LHCN-M2 (cell line): ENCODE data around the gene ABHD1. TPM values are rescaled to one million over a fixed set of nuclear protein-coding genes. Genes with fewer than 3 reads are reported as not detected.

Source experiments
- DNase-seq: peaks from one replicate; pipeline ENCODE4 v3.0.0-alpha.2; 2012; ENCODE audit warnings: low read depth
- total RNA-seq: library from RNA; depleted of rRNA; stranded (reverse); fragments of >200 nt; gene quantifications from 2 replicates; pipeline ENCODE4 v1.2.3, GENCODE V29; 2014

The ABHD1 gene
- total RNA-seq, 1 experiment from 2014 or later: 0.17 TPM

DNA sequence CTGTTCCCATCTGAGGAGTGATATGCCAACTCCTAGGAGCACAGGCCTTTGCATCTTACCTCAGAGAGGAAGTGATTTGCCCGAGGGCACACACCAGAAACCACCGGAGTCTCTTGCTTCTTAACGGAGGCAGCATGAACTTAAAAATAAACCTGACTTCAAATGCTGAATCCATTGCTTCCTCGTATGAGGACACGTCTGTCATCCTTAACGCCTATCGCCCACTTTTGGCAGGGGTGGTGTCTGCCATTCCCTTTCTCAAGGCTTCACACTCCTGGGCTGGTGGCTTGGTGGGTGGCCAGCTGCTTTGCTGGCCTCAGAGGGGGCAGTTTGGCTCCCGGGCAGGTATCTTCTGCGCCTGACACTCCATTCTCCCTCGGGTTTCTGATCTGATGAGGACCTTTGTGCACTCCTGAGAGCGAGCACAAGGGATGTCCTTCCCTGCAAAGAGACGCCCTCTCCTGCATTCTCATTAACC is 11.9 kb downstream of the ABHD1 start:
- no peak for DNase-seq

DNA sequence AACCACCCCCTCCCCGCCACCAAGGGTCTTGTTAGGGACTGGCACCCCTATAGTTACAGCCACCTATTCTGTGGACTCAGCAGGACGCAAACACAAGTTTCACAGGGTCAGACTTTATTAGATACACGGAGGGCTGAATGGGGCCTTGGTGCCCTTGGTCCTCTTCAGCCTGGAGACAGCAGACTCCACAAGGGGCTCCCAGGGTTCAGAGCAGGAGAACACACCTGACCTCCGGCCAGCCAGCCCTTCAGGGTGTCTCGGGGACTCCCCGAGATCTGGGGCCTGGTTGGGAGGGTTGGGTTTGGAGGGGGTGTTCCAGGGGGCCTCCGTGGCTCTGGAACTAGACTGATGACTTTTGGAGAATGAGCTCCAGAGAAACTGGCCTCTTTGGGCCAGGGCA is 13.1 kb downstream of the ABHD1 start:
- DNase-seq: no peak

DNA sequence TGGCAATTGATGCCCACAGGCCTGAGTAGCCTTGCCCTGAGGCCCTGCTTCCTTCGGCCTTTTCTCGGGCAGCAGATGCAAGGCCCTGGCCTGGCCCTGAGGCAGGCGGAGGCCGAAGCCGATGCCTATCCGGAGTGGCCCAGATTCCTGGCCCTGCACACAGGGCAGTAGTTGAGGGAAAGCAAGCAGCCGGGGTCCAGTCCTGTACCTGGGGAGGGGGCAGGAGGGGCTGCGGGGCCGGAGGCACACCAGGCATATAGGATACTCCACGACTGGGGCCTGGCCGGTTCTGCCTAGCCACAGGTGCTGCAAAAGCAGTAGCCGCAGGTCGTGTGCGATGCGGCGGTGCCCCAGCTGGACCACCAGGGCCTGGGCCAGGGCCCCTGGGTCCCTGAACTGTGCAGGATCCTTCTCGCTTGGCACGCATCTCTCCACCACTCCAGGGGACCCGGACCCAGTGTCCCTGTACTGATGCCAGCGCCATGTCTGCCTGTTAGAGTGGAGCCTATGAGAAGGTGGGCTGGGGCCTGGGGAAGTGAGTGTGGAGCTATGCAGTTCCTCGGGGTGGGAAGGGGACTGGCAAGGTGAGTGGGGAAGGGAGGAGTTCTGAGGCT is 13.8 kb downstream of the ABHD1 start:
- DNase-seq: no peak

DNA sequence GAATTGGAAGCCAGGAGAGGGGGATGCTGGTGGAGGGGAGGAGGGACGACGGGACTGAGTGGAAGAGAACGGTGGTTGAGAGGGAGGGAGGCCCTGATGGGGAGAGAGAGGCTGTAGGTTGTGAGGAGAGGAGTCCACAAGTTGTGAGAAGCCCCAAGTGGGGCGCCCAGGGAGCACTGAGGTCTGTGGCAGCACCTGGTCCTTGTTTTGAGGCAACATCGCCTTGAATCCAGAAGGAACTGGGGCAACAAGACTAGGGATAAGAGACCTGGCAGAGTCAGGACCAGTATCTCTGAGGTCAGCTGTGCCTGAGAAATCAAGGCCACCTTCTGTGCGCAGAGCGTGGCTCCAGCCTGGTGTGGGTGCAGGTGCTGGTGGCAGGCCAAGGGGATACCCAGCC is 14.5 kb downstream of the ABHD1 start:
- DNase-seq: no peak

DNA sequence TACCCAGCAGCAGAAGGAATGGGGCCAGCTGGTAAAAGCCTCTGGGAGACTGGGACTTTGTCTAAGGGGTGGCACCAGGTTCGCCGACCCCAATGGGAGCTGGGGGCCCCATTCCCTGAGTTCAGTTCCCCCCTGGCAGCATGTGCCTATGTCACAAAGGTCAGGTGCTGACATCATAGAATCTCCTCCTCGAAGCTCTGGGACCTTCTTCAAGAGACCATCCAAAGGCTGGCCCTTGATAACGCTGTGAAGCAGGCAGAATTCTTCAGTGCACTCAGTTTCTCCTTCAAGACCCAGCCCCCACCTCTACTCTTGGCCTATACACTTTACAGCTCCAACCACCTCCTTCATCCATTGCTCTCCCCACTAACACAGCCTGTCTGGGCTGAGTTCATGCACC is 15.7 kb downstream of the ABHD1 start, which contains the start of gene PRR30:
Gene PRR30 (minus strand): TSS at position 101 of the 400 bp plus-strand sequence. CDS start 1,081 bp downstream, outside the sequence.
- DNase-seq: no peak

DNA sequence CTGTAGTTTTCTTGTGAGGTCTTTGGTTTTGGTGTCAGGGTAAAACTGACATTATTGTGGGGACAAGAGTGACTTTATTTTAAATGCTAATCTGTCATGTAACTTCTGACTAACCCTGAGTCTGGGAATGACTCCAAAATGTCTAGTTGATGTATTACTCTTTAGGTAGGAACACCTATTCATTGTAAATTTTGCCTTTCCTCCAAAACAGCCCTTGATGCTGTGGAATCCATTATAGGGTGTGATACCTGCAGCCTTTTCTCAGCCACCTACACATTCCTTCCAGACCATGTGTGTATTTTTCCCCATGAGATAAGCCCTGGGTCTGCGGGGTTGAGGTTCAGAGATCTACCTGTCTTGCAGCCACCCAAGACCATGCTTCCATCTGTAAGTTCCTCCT is 19.7 kb downstream of the ABHD1 start:
- DNase-seq: no peak

DNA sequence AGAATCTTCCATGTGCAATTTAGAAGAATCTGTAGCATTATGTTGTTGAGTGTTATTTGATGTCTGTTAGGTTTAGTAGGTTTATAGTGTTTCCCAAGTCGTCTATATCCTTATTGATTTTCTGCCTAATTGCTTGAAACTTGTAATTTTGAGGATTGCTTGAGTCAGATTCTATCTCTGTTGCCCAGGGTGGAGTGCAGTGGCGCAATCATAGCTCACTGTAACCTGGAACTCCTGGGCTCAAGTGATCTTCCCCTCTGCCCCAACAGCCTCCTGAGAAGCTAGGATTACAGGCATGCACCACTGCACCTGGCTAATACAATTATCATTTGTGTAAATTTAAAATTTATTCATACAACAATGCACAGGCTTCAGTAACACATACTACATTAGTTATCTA is 22.1 kb downstream of the ABHD1 start:
- DNase-seq: no peak

DNA sequence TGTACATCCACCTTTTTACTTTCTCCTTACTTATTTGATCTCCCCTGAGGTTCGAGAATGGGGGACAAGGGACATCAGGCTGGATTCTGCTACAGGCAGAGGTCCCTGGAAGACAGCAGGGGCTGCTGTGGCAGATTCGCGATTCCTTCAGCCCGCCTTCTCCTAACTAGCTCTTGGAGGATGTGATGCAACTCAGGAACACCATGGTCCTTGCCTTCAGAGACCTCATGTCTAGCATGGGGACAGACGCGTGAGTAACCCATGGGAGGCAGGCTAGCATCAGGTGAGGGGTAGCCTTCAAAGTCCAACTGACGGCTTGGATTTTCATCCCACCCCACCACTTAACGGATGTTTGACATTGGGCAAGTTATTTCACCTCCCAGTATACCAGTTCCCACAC is 24.3 kb downstream of the ABHD1 start:
- no peak for DNase-seq

DNA sequence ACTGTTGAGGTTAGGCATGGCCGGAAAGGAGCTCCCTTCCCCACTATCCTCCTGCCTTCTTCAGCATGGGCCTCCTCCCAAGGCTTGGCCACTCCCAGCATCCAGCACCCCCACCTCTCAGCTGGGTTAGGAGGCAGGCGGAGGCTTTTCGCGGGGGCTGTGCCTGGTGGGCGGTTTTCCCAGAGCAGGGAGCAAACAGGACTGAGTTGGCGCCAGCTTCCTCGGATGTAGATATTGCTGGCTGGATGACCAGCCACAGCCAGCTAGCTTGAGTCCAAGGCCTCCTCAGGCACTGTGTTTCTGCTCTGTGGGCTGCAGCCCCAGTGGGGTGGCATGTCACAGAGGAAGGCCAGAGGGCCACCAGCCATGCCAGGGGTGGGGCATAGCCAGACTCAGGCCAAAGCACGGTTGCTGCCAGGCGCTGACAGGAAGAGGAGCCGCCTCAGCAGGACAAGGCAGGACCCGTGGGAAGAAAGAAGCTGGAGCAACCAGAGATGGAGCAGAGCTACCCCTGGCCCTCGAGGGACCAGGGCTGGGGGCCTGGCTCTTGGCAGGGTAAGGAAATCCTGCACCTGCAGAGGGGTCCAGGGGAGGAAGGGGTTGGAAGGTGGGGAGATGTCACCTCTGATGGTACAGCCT is 25.3 kb downstream of the ABHD1 start, which contains the start of gene TCF23:
Gene TCF23 (plus strand): TSS at position 204 of the 639 bp plus-strand sequence. CDS start 130 bp downstream, at position 334.
- DNase-seq: no peak

DNA sequence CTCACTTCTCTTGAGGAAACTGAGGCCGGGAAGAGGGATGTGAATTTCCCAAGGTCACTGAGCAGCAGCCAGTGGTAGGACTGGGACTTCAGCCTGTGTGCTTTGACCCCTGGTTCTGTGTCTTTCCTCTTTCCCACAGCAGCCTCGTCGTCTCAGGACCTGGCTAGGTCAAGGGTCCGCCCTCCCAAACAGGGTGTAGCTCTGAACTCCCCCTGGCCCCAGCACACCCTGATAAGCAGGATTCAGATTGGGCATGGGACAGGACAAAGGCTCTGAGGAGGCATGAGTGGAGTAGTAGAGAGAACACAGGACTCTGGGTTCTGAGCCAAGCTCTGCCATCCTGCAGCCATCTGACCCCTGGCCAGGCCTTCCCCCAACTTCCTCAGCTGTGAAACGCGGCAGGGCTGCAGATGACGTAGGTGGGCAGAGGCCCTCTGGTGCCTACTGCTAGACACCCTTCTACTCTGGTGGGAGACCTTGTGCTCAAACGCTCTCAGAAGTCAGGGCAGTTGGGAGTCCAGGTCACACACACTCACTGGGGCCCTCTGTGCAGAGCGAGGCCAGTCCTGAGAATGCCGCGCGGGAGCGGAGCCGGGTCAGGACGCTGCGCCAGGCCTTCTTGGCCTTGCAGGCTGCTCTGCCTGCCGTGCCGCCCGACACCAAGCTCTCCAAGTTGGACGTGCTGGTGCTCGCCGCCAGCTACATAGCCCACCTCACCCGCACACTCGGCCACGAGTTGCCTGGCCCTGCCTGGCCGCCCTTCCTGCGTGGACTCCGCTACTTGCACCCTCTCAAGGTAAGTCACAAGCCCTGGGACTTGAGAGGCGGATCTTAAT is 26.2 kb downstream of the ABHD1 start:
- no peak for DNase-seq

DNA sequence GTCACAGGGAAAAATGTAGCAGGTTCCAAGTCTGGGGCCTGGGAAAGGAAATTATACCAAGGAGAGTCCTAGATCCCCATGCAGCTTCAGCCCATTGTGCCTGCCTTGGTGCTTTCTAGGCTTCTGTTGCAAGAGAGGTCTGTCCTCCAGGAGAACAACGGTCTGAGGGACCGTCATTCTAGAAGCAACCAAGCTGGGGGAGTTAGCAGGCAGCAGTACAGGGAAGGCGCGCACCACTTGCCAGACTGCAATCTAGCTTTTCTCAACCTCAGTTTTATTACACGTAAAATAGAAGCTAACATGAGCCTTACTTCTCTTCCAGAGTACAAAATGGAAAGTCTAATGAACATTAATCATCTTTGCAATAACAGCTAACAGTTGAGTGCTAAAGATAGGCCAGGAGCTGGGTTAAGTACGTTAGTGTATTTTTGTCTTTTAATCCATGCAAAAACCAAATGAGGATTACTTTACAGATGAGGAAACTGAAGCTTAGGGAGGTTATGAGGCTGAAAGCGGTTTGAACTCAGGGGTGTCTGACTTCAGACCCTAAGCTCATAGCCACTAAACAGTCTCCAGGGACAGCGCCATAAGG is 27.1 kb downstream of the ABHD1 start:
- no peak for DNase-seq

DNA sequence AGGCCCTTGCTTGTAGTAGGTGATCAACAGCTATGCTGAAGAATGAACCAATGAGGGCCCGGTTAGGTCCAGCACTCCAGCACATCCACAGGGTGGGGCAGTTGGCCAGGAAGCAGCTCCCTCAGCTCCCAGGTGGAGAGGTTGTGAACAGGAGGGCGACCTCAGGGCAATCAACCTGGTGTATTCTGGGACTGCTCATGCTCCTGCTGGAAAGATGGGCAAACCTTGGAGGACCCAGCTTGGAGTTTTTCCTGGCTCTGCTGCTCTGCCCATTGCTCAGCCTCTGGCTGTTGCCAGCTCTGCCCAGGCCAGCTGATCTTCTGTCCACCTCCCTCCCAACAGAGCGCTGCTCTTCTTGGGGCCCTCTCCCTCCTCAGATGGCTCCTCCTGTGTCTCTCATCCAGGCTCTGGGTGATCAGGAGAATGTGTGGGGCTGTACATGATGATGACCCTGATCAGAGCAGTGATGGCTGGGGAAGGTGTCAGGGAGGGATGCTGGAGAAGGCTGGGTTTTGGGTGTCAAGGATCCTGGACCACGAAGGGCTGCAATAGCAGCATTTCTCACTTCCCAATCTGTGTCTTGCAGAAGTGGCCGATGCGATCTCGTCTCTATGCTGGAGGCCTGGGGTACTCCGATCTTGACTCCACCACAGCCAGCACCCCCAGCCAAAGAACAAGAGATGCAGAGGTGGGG is 28.6 kb downstream of the ABHD1 start:
- no peak for DNase-seq

DNA sequence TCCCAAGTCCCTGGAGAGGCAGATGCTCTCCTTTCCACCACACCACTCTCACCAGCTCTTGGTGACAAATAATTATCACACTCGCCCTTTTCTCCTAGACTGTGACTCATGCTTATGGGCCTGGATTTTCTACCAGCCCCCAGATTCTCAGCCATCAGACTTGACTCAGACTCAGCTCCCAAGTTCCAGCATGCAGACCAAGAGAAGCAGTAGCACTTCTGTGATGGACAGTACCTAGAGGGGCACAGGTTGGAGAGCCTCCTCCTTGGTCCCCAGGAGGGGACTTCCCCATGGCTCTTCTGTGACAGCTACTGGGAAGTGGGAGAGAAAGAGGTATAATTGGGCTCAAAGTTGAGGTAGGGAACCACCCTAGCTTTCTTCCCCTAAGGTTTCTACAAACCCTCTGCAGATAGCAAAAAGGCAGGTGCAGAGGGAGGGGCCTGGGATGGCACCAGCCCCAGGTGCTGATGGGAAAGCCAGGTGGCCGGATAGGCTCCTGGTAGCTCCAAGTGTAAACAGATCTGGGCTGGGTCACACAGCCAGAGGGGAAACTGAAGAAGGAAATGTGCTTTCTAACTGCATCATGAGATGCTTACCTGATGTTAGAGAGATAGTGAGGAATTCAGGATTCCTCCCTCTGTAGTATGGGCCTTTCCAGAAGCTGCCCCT is 29.3 kb downstream of the ABHD1 start:
- DNase-seq: peak; percentile 10

DNA sequence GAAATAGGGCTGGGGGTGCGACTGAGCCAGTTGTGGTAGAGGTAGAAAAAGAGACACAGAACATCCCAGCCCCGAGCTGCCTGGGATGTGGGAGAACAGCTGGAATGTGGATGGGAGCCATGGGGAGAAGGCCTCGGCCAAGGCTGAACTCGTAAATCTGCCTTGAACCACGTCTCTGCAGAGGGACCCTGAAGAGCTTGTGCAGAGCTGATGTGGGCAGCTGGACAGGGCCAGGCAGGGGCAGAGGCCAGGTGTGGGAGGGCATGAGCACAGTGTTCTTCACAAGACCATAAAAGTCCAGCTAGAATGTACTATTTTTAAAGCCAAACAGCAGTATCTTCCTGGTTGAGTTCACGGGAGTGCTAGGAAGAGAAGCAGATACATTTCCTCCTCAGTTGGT is 30.9 kb downstream of the ABHD1 start:
- DNase-seq: no peak

DNA sequence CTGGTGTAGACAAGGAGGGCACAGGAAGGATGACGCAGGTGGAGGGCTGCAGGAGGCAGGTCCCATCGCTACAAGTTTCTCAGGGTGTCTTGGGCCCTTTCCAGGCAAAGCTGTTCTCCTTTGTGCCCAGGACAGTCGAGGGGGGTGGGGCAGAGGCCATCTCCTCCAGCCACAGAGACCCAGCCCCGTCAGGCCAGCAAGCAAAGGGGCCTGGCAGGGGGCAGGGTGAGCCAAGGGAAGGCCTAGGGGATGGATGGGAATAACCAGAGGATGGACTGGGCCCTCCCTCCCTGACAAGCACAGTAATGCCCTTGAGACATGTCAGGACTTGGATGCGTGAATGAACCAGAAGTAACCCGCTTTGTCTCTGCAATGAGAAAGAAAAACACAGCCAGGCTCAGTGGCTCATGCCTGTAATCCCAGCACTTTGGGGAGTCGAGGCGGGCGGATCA is 31.5 kb downstream of the ABHD1 start:
- no peak for DNase-seq

DNA sequence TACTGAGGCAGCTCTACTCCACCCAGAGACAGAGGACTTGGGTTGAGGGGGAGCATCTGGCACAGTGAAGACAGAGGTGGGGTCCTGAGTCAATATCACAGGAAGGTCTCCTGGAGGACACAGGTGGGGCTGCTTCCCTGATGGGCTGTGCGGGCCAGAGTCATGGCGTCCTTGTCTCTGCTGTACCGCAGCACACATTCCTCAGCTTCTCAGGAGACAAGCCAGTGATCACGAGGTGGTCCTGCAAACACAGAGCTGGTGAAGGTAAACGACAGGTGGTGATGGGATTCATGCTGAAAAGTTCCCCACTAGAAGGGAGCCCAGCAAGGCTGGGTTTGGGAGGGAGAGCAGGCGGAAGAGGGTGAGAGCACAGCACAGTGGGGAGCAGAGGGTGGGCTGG is 34.9 kb downstream of the ABHD1 start:
- DNase-seq: no peak

DNA sequence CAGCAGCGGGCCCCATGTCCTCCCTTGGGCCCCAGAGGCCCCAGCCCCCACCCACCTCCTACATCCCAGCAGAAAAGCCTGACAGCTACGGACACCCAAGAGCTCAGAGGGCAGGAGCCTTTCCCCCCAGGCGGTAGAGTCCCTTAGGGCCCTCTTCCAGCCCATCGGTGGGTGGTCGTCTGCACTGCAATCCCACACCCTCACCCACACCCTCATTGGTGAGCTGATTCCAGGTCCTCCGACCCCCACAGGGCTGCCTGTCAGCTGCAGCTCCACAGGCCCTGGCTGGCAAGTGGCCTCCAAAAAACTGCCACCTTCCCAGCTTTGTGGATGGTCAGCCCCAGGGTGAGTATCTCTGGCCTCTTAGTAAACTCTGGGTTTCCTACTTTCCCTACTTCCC is 35.7 kb downstream of the ABHD1 start:
- DNase-seq: no peak

DNA sequence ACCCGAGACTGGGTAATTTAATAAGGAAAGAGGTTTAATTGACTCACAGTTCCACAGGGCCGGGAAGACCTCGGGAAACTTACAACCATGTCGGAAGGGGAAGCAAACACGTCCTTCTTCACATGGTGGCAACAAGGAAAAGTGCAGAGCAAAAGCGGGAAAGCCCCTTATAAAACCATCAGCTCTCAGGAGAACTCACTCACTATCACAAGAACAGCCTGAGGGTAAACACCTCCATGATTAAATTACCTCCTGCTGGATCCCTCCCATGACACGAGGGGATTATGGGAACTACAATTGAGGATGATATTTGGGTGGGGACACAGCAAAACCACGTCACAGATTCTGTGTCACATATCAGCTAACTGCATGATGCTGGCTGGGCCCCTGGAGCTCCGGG is 36.6 kb downstream of the ABHD1 start:
- DNase-seq: no peak

DNA sequence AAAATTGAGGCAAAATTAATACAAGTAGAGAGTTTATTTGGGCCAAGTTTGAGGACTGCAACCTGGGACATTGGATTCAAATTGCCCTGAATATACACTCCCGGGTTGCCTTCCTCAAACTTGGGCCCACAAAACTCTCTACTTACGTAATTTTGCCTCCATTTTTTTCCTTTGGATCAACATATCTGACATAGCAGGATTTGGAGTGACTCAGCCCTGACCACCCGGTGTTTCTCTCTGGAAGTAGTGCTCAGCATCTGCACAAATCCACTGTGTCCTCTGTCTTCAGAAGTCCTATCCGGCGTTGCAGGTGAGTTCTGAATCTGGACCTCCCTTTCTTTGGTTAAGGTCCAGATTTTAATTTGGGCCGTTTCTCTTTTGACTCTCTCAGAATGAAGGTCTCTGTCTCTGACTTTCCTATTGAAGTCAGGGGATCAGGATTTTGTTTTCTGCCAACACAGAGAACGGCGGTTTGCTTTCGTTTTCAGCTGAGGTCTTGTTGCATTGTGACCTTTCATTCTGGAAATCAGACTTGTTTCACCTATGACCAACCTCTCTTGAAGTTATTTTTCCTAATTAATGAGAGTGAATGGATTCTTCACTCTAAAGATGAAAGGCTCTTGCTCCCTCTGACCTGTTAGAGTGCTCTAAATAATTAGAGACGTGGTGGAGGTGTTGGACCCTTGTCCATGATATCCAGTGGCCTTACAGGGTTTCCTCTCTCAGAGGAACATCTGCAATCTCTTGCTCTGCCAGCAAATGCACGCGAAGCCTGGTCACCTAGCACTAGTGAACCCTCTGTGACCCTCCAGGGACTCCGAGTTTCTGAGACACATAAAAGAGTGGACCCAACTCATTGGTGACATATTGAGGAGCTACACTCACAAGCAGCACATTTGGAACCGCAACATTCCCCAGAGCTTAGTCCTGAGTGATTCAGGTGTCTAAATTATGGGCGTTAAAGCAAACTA is 38.8 kb downstream of the ABHD1 start:
- peak; percentile 13 for DNase-seq
